ENCODE results near the gene TLCD3B.

DNA sequence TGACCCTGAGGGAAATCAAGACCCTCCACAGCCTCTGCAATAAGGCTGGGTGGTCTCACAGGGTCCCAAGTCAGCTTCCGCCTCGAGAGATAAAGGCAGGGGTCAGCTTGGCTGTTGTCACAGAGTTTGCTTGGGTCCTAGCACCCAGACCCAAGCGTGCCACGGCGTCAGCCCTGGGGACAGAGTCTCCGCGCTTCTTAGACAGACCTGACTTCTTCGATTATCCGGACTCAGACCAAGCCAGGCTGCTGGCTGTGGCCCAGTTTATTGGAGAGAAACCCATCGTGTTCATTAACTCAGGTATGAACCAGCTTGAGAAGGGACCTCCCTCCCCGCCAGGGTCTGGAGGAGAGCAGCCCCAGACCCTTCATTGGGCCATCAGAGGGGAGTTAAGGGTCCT, 7.5 kb downstream of the TLCD3B start:
- TF ChIP-seq EP300 (conservative IDR thresholded peaks at IDR 0.05; ENCODE audit: poor library complexity, severe bottlenecking), result no peak
- TF ChIP-seq, protein P1, sequence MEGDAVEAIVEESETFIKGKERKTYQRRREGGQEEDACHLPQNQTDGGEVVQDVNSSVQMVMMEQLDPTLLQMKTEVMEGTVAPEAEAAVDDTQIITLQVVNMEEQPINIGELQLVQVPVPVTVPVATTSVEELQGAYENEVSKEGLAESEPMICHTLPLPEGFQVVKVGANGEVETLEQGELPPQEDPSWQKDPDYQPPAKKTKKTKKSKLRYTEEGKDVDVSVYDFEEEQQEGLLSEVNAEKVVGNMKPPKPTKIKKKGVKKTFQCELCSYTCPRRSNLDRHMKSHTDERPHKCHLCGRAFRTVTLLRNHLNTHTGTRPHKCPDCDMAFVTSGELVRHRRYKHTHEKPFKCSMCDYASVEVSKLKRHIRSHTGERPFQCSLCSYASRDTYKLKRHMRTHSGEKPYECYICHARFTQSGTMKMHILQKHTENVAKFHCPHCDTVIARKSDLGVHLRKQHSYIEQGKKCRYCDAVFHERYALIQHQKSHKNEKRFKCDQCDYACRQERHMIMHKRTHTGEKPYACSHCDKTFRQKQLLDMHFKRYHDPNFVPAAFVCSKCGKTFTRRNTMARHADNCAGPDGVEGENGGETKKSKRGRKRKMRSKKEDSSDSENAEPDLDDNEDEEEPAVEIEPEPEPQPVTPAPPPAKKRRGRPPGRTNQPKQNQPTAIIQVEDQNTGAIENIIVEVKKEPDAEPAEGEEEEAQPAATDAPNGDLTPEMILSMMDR (IDR thresholded peaks at IDR 0.05; ENCODE audit: poor library complexity, severe bottlenecking), result no peak

All from neural cell (in vitro differentiated cells).